Neural cell (in vitro differentiated cells): ENCODE measurements around the gene SLC25A45. TPM values are rescaled to one million over a fixed set of nuclear protein-coding genes. Genes with fewer than 3 reads are reported as not detected.

Experiments used
- H2AFZ ChIP-seq: fragments of 200-600, 300-800 bp; sonication (generic), shearing (Covaris generic); 2 replicates; pipeline ENCODE4 v1.6.0; 2014; ENCODE audit warnings: low read depth, mild to moderate bottlenecking, antibody characterized with exemption, low read length, moderate library complexity
- H3F3A ChIP-seq: fragments of 200-600 bp; shearing (Covaris generic); 2 replicates; pipeline ENCODE4 v1.6.1; 2016; ENCODE audit warnings: mild to moderate bottlenecking, moderate library complexity, mixed read lengths, antibody characterized with exemption, low read length; ENCODE audit not compliant: insufficient read depth, poor library complexity, severe bottlenecking
- H3K27ac ChIP-seq: fragments of 200-600, 300-800 bp; sonication (generic), shearing (Covaris generic); 2 replicates; pipeline ENCODE4 v1.5.1; 2014; ENCODE audit warnings: mild to moderate bottlenecking, low read length, moderate library complexity
- H3K27me3 ChIP-seq: fragments of 300-800, 200-600 bp; sonication (generic), shearing (Covaris generic); 2 replicates; pipeline ENCODE4 v1.6.0; 2014; ENCODE audit warnings: mild to moderate bottlenecking, low read depth, low read length, moderate library complexity; ENCODE audit not compliant: insufficient read depth
- H3K36me3 ChIP-seq: fragments of 300-800, 200-600 bp; sonication (generic), shearing (Covaris generic); 2 replicates; pipeline ENCODE4 v1.5.1; 2014; ENCODE audit warnings: mild to moderate bottlenecking, antibody characterized with exemption, low read length, moderate library complexity; ENCODE audit not compliant: insufficient read depth
- H3K4me2 ChIP-seq: fragments of 300-800, 200-600 bp; sonication (generic), shearing (Covaris generic); 2 replicates; pipeline ENCODE4 v1.6.0; 2014; ENCODE audit warnings: mild to moderate bottlenecking, low read length
- H3K4me3 ChIP-seq: fragments of 300-800, 200-600 bp; sonication (generic), shearing (Covaris generic); 2 replicates; pipeline ENCODE4 v1.5.1; 2014; ENCODE audit warnings: mild to moderate bottlenecking, low read length, moderate library complexity
- H3K79me2 ChIP-seq: fragments of 200-600 bp; shearing (Covaris generic); replicated peaks from 2 replicates; pipeline ENCODE4 v1.6.0; 2014; ENCODE audit warnings: mild to moderate bottlenecking, low read length, moderate library complexity; ENCODE audit not compliant: insufficient read depth
- H3K9ac ChIP-seq: fragments of 300-800, 200-600 bp; sonication (generic), shearing (Covaris generic); 2 replicates; pipeline ENCODE4 v1.6.1; 2016; ENCODE audit warnings: mild to moderate bottlenecking, low read length, mixed read lengths
- H3K9me2 ChIP-seq: fragments of 200-600 bp; shearing (Covaris generic); 2 replicates; pipeline ENCODE4 v1.6.1; 2016; ENCODE audit warnings: mild to moderate bottlenecking, low read length, mixed read lengths; ENCODE audit not compliant: insufficient read depth
- H3K9me3 ChIP-seq: fragments of 200-600, 300-800 bp; sonication (generic), shearing (Covaris generic); 2 replicates; pipeline ENCODE4 v1.6.1; 2016; ENCODE audit warnings: mild to moderate bottlenecking, mixed run types, low read length, moderate library complexity, mixed read lengths
- H4K20me1 ChIP-seq: fragments of 200-600 bp; shearing (Covaris generic); 2 replicates; pipeline ENCODE4 v1.6.1; 2016; ENCODE audit warnings: mild to moderate bottlenecking, mixed run types; ENCODE audit not compliant: insufficient read depth
- CTCF ChIP-seq: fragments of 450-650 bp; IDR thresholded peaks from 2 replicates; pipeline ENCODE4 v1.5.1; 2014; ENCODE audit warnings: antibody characterized with exemption, mild to moderate bottlenecking, moderate library complexity; ENCODE audit not compliant: poor library complexity, severe bottlenecking
- EP300 ChIP-seq: fragments of 450-650 bp; conservative IDR thresholded peaks from 2 replicates; pipeline ENCODE4 v1.6.1; 2014; ENCODE audit warnings: antibody characterized with exemption, mild to moderate bottlenecking, moderate library complexity; ENCODE audit not compliant: poor library complexity, severe bottlenecking
- EZH2 ChIP-seq: fragments of 200-600, 300-800 bp; shearing (Covaris generic), sonication (generic); IDR thresholded peaks from 2 replicates; pipeline ENCODE4 v1.6.1; 2014; ENCODE audit warnings: antibody characterized with exemption, low read length, borderline replicate concordance, mild to moderate bottlenecking; ENCODE audit not compliant: insufficient read depth, poor library complexity, severe bottlenecking
- MXI1 ChIP-seq: fragments of 450-650 bp; conservative IDR thresholded peaks from 2 replicates; pipeline ENCODE4 v1.6.1; 2014; ENCODE audit warnings: antibody characterized with exemption, mild to moderate bottlenecking; ENCODE audit not compliant: poor library complexity, severe bottlenecking
- POLR2AphosphoS5 ChIP-seq: IDR thresholded peaks from 2 replicates; pipeline ENCODE4 v1.6.1; 2012
- RAD21 ChIP-seq: fragments of 450-650 bp; conservative IDR thresholded peaks from 2 replicates; pipeline ENCODE4 v1.6.1; 2014; ENCODE audit warnings: antibody characterized with exemption, mild to moderate bottlenecking, moderate library complexity
- REST ChIP-seq: IDR thresholded peaks from 2 replicates; pipeline ENCODE4 v1.6.1; 2012; ENCODE audit warnings: borderline replicate concordance
- SMC3 ChIP-seq: fragments of 450-650 bp; conservative IDR thresholded peaks from 2 replicates; pipeline ENCODE4 v1.6.1; 2014; ENCODE audit warnings: antibody characterized with exemption, mild to moderate bottlenecking, moderate library complexity; ENCODE audit not compliant: poor library complexity
- TAF1 ChIP-seq: IDR thresholded peaks from 2 replicates; pipeline ENCODE4 v1.6.1; 2012; ENCODE audit warnings: low read depth
- polyA plus RNA-seq: library from polyadenylated mRNA; depleted of rRNA; stranded (reverse); fragments of >200 nt; gene quantifications from 2 replicates; pipeline ENCODE4 v1.2.3, GENCODE V29; 2014

SLC25A45 gene
- polyA plus RNA-seq, 1 donor from 2014 or later, result not detected

- H3F3A ChIP-seq, result no peaks in the 10 kb centered on the region
- no peak overlapping the region for H3K4me2 ChIP-seq
- H3K9ac ChIP-seq, result no peak overlapping the region
- no peaks in the 10 kb centered on the region for H3K9me2 ChIP-seq
- H3K79me2 ChIP-seq, result peaks cover 36% of the 10 kb centered on the region
- no peak overlapping the region for H3K4me3 ChIP-seq
- H4K20me1 ChIP-seq, result no peaks in the 10 kb centered on the region
- no peak overlapping the region for H3K27ac ChIP-seq
- no peaks in the 10 kb centered on the region for H3K36me3 ChIP-seq
- no peak for TF ChIP-seq POLR2AphosphoS5
- no peak for TF ChIP-seq TAF1
- no peak for TF ChIP-seq CTCF
- no peak for TF ChIP-seq SMC3
- no peak for TF ChIP-seq MXI1
- TF ChIP-seq REST, result no peak
- no peak for TF ChIP-seq EP300
- TF ChIP-seq RAD21, result no peak
- TF ChIP-seq EZH2, result no peak
- H2AFZ ChIP-seq, result no peak overlapping the region
- H3K9me3 ChIP-seq, result no peaks in the 10 kb centered on the region
- H3K27me3 ChIP-seq, result no peaks in the 10 kb centered on the region
Measured at GRCh38 chr11:65429068-65429681, 46.7 kb upstream of the SLC25A45 start.

GRCh38 chr11:65428578-65429067, 46.2 kb upstream of the SLC25A45 start:
- no peak overlapping the region for H3K4me3 ChIP-seq
- no peak overlapping the region for H3K27ac ChIP-seq
- no peaks in the 10 kb centered on the region for H3K36me3 ChIP-seq
- no peaks in the 10 kb centered on the region for H3K9me3 ChIP-seq
- no peaks in the 10 kb centered on the region for H3F3A ChIP-seq
- H3K4me2 ChIP-seq, result no peak overlapping the region
- H3K79me2 ChIP-seq, result peaks cover 41% of the 10 kb centered on the region
- no peaks in the 10 kb centered on the region for H4K20me1 ChIP-seq
- H3K9me2 ChIP-seq, result no peaks in the 10 kb centered on the region
- TF ChIP-seq EZH2, result no peak
- TF ChIP-seq MXI1, result no peak
- no peak for TF ChIP-seq REST
- TF ChIP-seq RAD21, result no peak
- no peak for TF ChIP-seq CTCF
- TF ChIP-seq TAF1, result no peak
- TF ChIP-seq SMC3, result no peak
- TF ChIP-seq POLR2AphosphoS5, result no peak
- no peak for TF ChIP-seq EP300
- H3K9ac ChIP-seq, result no peak overlapping the region
- no peaks in the 10 kb centered on the region for H3K27me3 ChIP-seq
- H2AFZ ChIP-seq, result no peak overlapping the region
